ENCODE results near the gene ZNF385D.

The ZNF385D gene

GRCh38 chr3:21662403-21662802 is 88.6 kb downstream of the ZNF385D start:
- no peak overlapping the region for H3K4me3 ChIP-seq (ENCODE audit: low read depth, low read length)
- no peak for TF ChIP-seq CTCF (IDR thresholded peaks at IDR 0.05; ENCODE audit: low read depth, low read length)

GRCh38 chr3:21654662-21655061 is 96.3 kb downstream of the ZNF385D start:
- no peak for TF ChIP-seq CTCF (IDR thresholded peaks at IDR 0.05; ENCODE audit: low read depth, low read length)
- H3K4me3 ChIP-seq (ENCODE audit: low read depth, low read length), result no peak overlapping the region

GRCh38 chr3:21654241-21654640 is 96.8 kb downstream of the ZNF385D start:
- TF ChIP-seq CTCF (IDR thresholded peaks at IDR 0.05; ENCODE audit: low read depth, low read length), result no peak
- H3K4me3 ChIP-seq (ENCODE audit: low read depth, low read length), result no peak overlapping the region

GRCh38 chr3:21649519-21649918 is 101.5 kb downstream of the ZNF385D start:
- no peak overlapping the region for H3K4me3 ChIP-seq (ENCODE audit: low read depth, low read length)
- no peak for TF ChIP-seq CTCF (IDR thresholded peaks at IDR 0.05; ENCODE audit: low read depth, low read length)

- TF ChIP-seq CTCF (IDR thresholded peaks at IDR 0.05; ENCODE audit: low read depth, low read length), result no peak
- no peak overlapping the region for H3K4me3 ChIP-seq (ENCODE audit: low read depth, low read length)
These were observed 103.0 kb downstream of the ZNF385D start for GRCh38 chr3:21647961-21648360.

GRCh38 chr3:21645121-21645897 is 105.7 kb downstream of the ZNF385D start:
- no peak overlapping the region for H3K4me3 ChIP-seq (ENCODE audit: low read depth, low read length)
- TF ChIP-seq CTCF (IDR thresholded peaks at IDR 0.05; ENCODE audit: low read depth, low read length), result no peak

GRCh38 chr3:21644268-21644667 is 106.7 kb downstream of the ZNF385D start:
- H3K4me3 ChIP-seq (ENCODE audit: low read depth, low read length), result no peak overlapping the region
- no peak for TF ChIP-seq CTCF (IDR thresholded peaks at IDR 0.05; ENCODE audit: low read depth, low read length)
